HG03108 (cell line): Measurements from ENCODE around the gene OSTC.
"Not testable (repeated sequence)": the region's sequence is repeated elsewhere in the genome, so short reads cannot be mapped to it uniquely, and the experiment has no call there.

ENCODE experiments used
- ATAC-seq: cut with Tn5 transposase; IDR thresholded peaks from one replicate; pipeline ENCODE4 v1.9.1; 2021; ENCODE audit warnings: moderate library complexity; ENCODE audit not compliant: unreplicated experiment

OSTC gene

DNA sequence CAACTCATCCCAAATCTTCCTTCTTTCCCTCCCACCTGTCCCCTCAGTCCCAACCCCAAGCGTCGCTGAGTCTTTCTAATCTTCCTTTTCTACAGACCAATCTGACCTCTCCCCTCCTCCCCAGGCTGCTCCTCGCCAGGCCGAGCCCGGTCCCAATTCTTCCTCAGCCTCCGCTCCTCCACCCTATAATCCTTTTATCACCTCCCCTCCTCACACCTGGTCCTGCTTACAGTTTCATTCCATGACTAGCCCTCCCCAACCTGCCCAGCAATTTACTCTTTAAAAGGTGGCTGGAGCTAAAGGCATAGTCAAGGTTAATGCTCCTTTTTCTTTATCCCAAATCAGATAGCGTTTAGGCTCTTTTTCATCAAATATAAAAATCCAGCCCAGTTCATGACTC lies 60.2 kb downstream of the OSTC start:
- not testable (repeated sequence) for ATAC-seq

DNA sequence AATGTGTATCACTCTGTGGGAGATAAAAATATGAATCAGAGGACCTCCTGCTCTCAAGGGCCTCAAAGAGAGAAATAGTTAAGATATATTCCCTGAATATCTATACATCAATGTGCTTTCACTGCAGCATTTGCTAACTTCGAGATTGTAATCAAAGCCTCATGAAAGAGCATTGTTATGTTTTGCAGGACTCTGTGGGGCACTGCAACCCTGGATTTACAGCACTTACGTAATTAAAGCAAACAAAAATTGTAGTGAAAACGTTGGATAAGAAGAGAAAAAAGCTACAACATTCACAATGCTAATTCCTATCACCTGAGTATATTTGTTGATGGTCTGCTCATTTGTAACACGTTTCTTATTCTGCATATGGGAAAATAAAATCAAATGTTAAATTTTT lies 64.5 kb downstream of the OSTC start:
- ATAC-seq = no peak

DNA sequence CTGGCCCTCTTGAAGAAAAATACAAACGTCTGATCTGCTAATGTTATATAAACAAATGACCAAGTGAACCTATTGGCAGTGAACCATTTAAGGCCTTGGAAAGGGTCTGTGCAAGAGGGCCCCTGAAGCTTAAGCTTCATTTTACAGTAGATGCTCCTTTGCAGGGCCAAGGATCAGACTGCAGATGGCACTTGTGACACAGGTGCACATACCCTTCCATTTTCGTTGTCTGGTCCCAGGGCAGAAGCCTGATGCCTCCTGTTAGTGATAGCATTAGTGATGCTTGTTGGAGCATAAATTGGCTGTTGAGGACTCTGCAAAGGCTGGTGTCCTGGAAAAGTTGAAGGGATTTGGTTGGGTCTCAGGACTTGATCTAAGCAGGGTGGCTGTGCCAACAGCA lies 65.9 kb downstream of the OSTC start:
- ATAC-seq = no peak

GRCh38 chr4:108717386-108717785 lies 67.0 kb downstream of the OSTC start:
- ATAC-seq = no peak
